Stimulated activated CD8-positive, alpha-beta memory T cell treated with anti-CD3 and anti-CD28 coated beads, Interleukin-12 subunit alpha, Interleukin-12 subunit beta, amount 100 ng/mL, for 4 hours (primary cell): ENCODE measurements around the gene PRKCI.
"Not testable (repeated sequence)": the region's sequence is repeated elsewhere in the genome, so short reads cannot be mapped to it uniquely, and the experiment has no call there.

Experiments used
- DNase-seq: peaks from one replicate; pipeline ENCODE4 v3.0.0-alpha.2; 2020; ENCODE audit warnings: low read depth

Gene PRKCI

DNA sequence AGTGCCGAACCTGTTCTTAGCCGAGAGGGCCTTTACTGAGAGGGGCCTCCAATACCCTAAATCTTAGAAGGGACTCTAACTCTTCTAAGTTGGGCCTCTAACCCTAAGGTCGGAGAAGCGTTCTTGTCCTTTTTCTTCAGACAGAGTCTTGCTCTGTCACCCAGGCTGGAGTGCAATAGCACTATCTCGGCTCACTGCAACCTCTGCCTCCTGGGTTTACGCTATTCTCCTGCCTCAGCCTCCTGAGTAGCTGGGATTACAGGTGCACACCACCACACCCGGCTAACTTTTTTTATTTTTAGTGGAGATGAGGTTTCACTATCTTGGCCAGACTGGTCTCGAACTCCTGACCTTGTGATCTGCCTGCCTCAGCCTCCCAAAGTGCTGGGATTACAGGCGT lies 120.0 kb downstream of the PRKCI start:
- not testable (repeated sequence) for DNase-seq

DNA sequence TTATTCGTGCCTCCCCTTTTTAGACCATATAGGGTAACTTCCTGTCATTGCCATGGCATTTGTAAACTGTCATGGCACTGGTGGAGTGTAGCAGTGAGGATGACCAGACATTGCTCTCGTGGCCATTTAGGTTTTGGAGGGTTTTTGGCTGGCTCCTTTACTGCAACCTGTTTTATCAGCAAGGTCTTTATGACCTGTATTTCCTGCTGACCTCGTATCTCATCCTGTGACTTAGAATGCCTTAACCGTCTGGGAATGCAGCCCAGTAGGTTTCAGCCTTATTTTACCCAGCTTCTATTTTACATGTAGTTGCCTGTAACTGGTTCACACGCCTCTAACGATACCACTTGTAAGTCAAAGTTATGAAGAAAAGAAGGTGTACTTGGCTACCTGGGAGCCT lies 121.6 kb downstream of the PRKCI start:
- not testable (repeated sequence) for DNase-seq

GRCh38 chr3:170344971-170345370 lies 122.7 kb downstream of the PRKCI start:
- no peak for DNase-seq

GRCh38 chr3:170346481-170347392 lies 124.5 kb downstream of the PRKCI start:
- DNase-seq: no peak

DNA sequence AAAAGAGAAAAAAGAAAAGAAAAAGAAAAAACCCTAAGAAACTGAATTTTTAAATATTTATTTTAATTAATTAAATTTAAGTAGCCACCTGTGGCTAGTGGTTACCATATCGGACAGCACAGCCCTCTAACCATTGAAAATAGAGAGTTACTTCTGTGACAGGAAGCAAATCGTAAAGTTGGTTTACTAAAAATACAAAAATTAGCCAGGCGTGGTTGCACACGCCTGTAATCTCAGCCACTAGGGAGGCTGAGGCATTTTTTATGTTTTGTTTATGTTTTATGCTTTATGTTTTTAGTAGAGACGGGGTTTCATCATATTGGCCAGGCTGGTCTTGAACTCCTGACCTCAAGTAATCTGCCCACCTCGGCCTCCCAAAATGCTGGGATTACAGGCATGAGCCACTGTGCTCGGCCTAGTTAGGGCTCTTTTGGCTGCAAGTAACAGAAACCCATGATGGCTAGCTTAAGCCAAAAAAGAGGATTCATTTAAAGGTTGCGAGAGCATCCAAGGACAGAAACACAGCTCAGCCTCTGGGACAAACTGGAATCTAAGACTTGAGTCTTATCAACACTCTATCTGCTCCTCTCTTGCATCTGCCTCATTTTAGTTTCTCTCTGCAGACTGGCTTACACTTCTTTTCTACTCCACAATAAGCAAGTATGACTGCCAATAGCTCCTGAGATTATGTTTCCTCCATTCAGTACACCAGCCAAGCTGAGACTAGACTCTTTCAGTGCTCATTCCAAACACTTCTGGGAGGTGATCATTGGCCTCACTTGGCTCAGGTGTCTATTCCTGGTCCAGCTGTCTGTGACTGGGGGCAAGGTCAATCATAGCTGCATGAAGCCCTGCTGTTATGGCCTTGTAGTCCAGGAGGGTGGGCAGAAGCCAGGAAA lies 128.5 kb downstream of the PRKCI start:
- no peak for DNase-seq

DNA sequence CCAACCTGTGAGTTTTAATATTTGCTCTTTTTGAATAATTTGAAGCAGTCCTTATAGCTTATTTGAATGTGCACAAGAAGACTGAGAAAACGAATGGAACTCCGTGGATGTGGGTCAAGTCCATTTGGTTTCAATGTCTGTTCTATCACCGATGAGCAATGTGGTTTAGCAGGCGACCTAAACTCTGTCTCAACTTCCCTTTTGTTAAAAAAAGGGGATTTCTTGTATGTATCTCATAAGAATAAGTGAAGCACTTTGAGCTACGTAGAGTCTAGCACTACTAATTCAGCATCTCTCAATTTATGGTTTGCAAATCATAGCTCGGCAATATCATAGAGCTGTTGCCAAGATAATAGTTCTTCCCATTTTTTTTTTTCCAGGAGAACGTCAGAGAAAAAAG lies 130.7 kb downstream of the PRKCI start:
- DNase-seq: no peak

DNA sequence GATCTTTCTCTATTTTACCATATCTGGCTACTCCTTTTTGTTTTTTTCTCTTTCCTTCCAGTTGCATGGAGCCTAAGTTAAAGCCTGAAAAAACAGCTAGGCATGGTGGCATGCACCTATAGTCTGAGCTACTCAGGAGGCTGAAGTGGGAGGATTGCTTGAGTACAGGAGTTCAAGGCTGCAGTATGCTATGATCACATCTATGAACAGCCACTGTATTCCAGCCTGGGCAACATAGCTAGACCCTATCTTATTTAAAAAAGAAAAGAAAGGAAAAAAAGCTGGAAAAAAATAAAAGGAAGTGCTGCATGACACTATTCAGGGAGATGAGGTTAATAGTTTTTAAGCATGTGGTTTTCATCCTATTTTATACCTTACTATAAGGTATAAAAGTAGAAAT lies 131.3 kb downstream of the PRKCI start:
- DNase-seq: no peak

GRCh38 chr3:170354760-170355159 lies 132.5 kb downstream of the PRKCI start:
- no peak for DNase-seq
